Tibial nerve (tissue), 4 donors: ENCODE results near the gene SUGCT. TPM values are rescaled to one million over a fixed set of nuclear protein-coding genes. Genes with fewer than 3 reads are reported as not detected.

ENCODE experiments used
- DNase-seq, 2 donors: peaks; one replicate each; pipeline ENCODE4 v3.0.0-alpha.2; 2019; ENCODE audit warnings: low spot score in 2 of 2
- H3K27ac ChIP-seq, 4 donors: fragments of 200-600 bp; sonication (generic) in 3 of 4; one replicate each; pipeline ENCODE4 v1.5.1; 2017 to 2019; ENCODE audit warnings: mild to moderate bottlenecking in 1 of 4
- H3K27me3 ChIP-seq, 2 donors: fragments of 200-600 bp; sonication (generic) in 1 of 2; one replicate each; pipeline versions ENCODE4 v1.5.1 to v1.6.0; 2017 to 2019
- H3K36me3 ChIP-seq, 3 donors: fragments of 200-600 bp; sonication (generic); one replicate each; pipeline ENCODE4 v1.5.1; 2018 to 2019
- H3K4me1 ChIP-seq, 4 donors: fragments of 200-600 bp; sonication (generic) in 3 of 4; one replicate each; pipeline ENCODE4 v1.5.1; 2017 to 2019
- H3K4me3 ChIP-seq, 4 donors: fragments of 200-600 bp; sonication (generic) in 3 of 4; one replicate each; pipeline ENCODE4 v1.5.1; 2017 to 2019; ENCODE audit warnings: mild to moderate bottlenecking in 1 of 4, moderate library complexity in 1 of 4
- H3K9me3 ChIP-seq, 4 donors: fragments of 200-600 bp; sonication (generic) in 3 of 4; one replicate each; pipeline ENCODE4 v1.5.1; 2017 to 2019
- CTCF ChIP-seq, 5 experiments: fragments of 200-600 bp in 3 of 5; fragments of 450-650 bp in 2 of 5; sonication (generic) in 3 of 5; IDR thresholded peaks; one replicate each; pipeline ENCODE4 v1.5.1; 2016 to 2019; ENCODE audit warnings: antibody characterized with exemption in 5 of 5, mild to moderate bottlenecking in 3 of 5, moderate library complexity in 2 of 5
- EP300 ChIP-seq, 2 donors: sonication (generic); formaldehyde crosslinking; IDR thresholded peaks; one replicate each; pipeline ENCODE4 v1.6.1; 2017; ENCODE audit warnings: antibody characterized with exemption in 2 of 2, mild to moderate bottlenecking in 1 of 2
- POLR2A ChIP-seq, 2 donors: fragments of 450-650 bp; IDR thresholded peaks; one replicate each; pipeline ENCODE4 v1.6.1; 2017; ENCODE audit warnings: antibody characterized with exemption in 2 of 2, mild to moderate bottlenecking in 2 of 2, moderate library complexity in 2 of 2
- whole genome bisulfite sequencing, 2 donors: methylation state at CpG; one replicate each; pipeline ENCODE4 v1.1.5; 2018; 5-methylcytosine and 5-hydroxymethylcytosine counted together
- total RNA-seq, 4 donors: library from RNA; depleted of rRNA; stranded (reverse); fragments of >200 nt; gene quantifications; one replicate each; pipeline ENCODE4 v1.1.0, GENCODE V29; 2016

Gene SUGCT
- total RNA-seq, 4 donors from 2014 or later: 2.7 to 20.8 (median 6.2) TPM

DNA sequence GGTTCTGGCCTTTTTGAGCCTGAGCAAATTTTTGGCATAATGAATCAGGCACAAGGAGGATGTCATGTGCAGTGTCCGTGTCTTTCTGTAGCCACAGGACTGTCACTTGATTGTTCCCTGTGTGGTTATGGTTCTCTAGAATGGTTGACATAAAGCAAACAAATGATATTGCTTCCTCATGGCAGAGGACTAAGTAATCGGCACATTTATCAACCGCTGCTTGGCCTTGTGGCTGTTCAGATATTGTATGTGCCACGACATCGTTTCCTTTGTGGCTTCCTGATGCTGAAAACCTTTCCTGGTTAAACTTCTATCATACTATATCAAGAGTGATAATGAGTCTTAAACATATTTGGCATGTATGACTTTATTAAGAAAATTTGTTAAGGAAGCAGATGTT is 598.8 kb downstream of the SUGCT start:
- WGBS, 2 donors: 74 to 77% methylated on average over 5 of the region's 5 CpGs
- H3K4me3 ChIP-seq: no peak overlapping the region
- H3K27ac ChIP-seq: no peak overlapping the region
- peaks cover 0 to 6% (median 1%) of the 10 kb centered on the region in 4 donors for H3K9me3 ChIP-seq
- no peak for TF ChIP-seq CTCF (IDR thresholded peaks at IDR 0.05)
- no peak for TF ChIP-seq POLR2A (IDR thresholded peaks at IDR 0.05)
- TF ChIP-seq EP300 (IDR thresholded peaks at IDR 0.05): no peak
- H3K27me3 ChIP-seq: no peaks in the 10 kb centered on the region
- H3K4me1 ChIP-seq: no peaks in the 10 kb centered on the region
- no peaks in the 10 kb centered on the region for H3K36me3 ChIP-seq
- DNase-seq: no peak

GRCh38 chr7:40739257-40739656 is 604.5 kb downstream of the SUGCT start:
- H3K9me3 ChIP-seq: peaks cover 0 to 15% (median 1%) of the 10 kb centered on the region in 4 donors
- WGBS, 2 donors: 92 to 96% methylated on average over 2 of the region's 2 CpGs
- no peaks in the 10 kb centered on the region for H3K36me3 ChIP-seq
- no peak overlapping the region for H3K4me3 ChIP-seq
- no peak for TF ChIP-seq POLR2A (IDR thresholded peaks at IDR 0.05)
- no peak for TF ChIP-seq EP300 (IDR thresholded peaks at IDR 0.05)
- no peak for TF ChIP-seq CTCF (IDR thresholded peaks at IDR 0.05)
- no peaks in the 10 kb centered on the region for H3K27me3 ChIP-seq
- H3K27ac ChIP-seq: no peak overlapping the region
- no peak for DNase-seq
- H3K4me1 ChIP-seq: no peaks in the 10 kb centered on the region

GRCh38 chr7:40742270-40742669 is 607.5 kb downstream of the SUGCT start:
- no peaks in the 10 kb centered on the region for H3K4me1 ChIP-seq
- TF ChIP-seq POLR2A (IDR thresholded peaks at IDR 0.05) (no peak), CTCF (IDR thresholded peaks at IDR 0.05) (no peak), EP300 (IDR thresholded peaks at IDR 0.05) (no peak)
- no peaks in the 10 kb centered on the region for H3K36me3 ChIP-seq
- no peak for DNase-seq
- no peaks in the 10 kb centered on the region for H3K27me3 ChIP-seq
- H3K4me3 ChIP-seq: no peak overlapping the region
- H3K9me3 ChIP-seq: peaks cover 0 to 15% (median 0%) of the 10 kb centered on the region in 4 donors
- 84% methylated on average over 7 of the region's 7 CpGs for WGBS, 2 donors
- no peak overlapping the region for H3K27ac ChIP-seq

DNA sequence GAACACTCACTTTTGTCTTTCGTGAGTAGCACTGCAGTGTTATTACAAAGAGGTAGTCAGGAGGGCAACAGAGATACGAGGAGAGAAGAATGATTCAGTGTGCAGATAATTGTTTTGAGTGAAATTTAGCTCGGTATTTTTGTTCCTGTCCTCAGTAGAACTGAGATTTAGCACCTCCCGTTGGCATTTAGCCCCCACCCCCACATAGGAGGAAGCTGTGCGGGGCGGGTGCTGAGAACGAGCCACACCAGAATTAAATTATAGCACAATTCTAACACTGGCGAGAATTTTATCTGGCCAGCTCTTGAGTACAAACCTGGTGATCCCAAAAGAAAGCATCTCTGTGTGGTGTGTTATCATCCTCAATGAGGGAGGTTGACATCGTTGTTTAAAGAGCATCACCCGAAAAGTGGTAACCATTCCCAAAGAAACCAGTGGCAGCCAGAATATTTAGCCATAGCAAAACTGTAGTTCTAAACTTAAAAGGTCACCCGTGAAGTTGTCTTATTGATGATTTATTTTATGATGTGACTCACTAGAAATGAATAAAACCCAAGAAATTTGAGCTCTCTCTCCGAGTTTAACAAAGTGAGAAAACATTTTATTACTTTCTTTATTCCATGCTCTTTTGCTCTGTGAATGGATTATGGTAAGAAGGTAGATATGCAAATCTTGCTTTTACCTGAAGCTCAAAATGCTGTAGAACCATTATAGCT is 612.2 kb downstream of the SUGCT start:
- Histone ChIP-seq H3K4me3 (no peak overlapping the region), H3K36me3 (no peaks in the 10 kb centered on the region), H3K9me3 (no peaks in the 10 kb centered on the region), H3K27ac (no peak overlapping the region), H3K27me3 (no peaks in the 10 kb centered on the region), H3K4me1 (no peaks in the 10 kb centered on the region)
- WGBS, 2 donors: 49 to 65% methylated on average over 12 of the region's 12 CpGs
- TF ChIP-seq EP300 (IDR thresholded peaks at IDR 0.05) (no peak), CTCF (IDR thresholded peaks at IDR 0.05) (no peak), POLR2A (IDR thresholded peaks at IDR 0.05) (no peak)
- DNase-seq: no peak

GRCh38 chr7:40747856-40748255 is 613.1 kb downstream of the SUGCT start:
- Histone ChIP-seq H3K27me3 (no peaks in the 10 kb centered on the region), H3K27ac (no peak overlapping the region), H3K4me3 (no peak overlapping the region), H3K36me3 (no peaks in the 10 kb centered on the region), H3K4me1 (no peaks in the 10 kb centered on the region), H3K9me3 (no peaks in the 10 kb centered on the region)
- DNase-seq: no peak
- TF ChIP-seq CTCF (IDR thresholded peaks at IDR 0.05) (no peak), EP300 (IDR thresholded peaks at IDR 0.05) (no peak), POLR2A (IDR thresholded peaks at IDR 0.05) (no peak)
- 67 to 71% methylated on average over 2 of the region's 2 CpGs for WGBS, 2 donors
